Skeletal muscle satellite cell (primary cell): ENCODE data around the gene ABLIM1.

Source experiments
- H3K27me3 ChIP-seq: 2 replicates; pipeline ENCODE4 v1.7.0; 2013; ENCODE audit warnings: low read length; ENCODE audit not compliant: control insufficient read depth, insufficient read depth
- H3K36me3 ChIP-seq: 2 replicates; pipeline ENCODE4 v1.7.0; 2013; ENCODE audit warnings: mild to moderate bottlenecking, control low read depth, low read length; ENCODE audit not compliant: insufficient read depth
- H3K4me1 ChIP-seq: 2 replicates; pipeline ENCODE4 v1.7.0; 2013; ENCODE audit warnings: low read length; ENCODE audit not compliant: control insufficient read depth, insufficient read depth
- H3K4me2 ChIP-seq: 2 replicates; pipeline ENCODE4 v1.7.0; 2013; ENCODE audit warnings: mild to moderate bottlenecking, low read length
- H3K4me3 ChIP-seq: 2 replicates; pipeline ENCODE4 v1.7.0; 2013; ENCODE audit warnings: low read length
- H3K9ac ChIP-seq: 2 replicates; pipeline ENCODE4 v1.7.0; 2013; ENCODE audit warnings: mild to moderate bottlenecking, low read depth, low read length, moderate library complexity
- H3K9me3 ChIP-seq: replicated peaks from 2 replicates; pipeline ENCODE4 v1.7.0; 2013; ENCODE audit warnings: mild to moderate bottlenecking, control low read depth, low read length

Gene ABLIM1

DNA sequence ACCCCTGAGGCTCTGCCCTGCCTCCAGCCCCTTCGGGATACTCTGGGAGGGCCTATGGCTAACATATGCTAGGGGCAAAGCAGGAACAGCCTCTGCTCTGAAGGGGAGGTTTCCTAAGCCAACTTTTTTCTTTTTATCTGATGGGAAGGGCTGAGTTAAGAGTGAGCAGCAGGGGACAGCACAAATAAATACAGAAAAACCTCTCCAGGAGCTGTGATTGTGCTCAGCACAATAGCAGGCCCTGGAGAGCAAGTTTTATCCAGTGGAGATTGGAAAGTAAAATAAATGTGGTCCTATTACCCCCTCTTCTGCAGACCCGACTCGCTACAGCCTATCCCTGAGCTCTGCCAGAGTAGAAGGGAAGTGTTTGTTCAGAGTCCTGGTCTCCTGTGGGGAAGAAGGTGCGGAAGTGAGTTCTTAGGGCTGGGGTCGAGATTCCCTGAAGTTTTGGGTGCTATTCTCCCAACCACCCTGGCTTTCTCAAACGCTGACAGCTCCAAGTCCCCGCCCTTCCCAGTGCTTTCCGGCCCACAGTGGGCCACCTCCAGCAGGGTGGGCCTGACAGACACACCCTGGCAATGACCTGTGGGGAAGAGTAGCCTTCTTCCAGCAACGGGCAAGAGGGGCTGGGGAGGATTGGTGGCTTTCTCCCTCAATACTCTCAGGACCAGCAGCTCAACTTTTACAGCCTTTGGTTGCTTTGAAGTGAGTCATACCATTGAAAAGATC is 230.8 kb downstream of the ABLIM1 start:
- Histone ChIP-seq H3K4me2 (no peak overlapping the region), H3K36me3 (no peaks in the 10 kb centered on the region), H3K4me1 (no peaks in the 10 kb centered on the region), H3K4me3 (no peak overlapping the region), H3K9me3 (no peaks in the 10 kb centered on the region), H3K9ac (no peak overlapping the region), H3K27me3 (peaks cover 13% of the 10 kb centered on the region)

DNA sequence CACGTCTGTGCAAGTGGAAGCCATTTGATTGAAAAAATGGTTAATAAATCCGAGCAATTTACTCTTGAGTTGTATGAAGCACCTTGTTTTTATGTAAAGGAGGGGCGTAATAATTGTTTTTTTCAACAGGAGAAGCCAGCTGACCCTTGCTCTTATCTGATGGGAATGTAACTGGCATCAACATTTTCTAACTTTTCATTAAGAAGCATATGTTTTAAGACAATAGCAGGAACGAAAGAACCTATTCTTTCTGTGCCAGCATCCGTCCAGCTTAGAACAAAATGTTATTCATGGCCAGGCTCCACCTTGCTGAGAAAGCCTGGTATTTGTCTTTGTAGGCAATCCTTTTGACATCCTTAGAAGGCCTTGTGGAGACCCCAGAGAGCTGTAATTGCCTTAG is 231.6 kb downstream of the ABLIM1 start:
- Histone ChIP-seq H3K4me1 (no peaks in the 10 kb centered on the region), H3K27me3 (peaks cover 17% of the 10 kb centered on the region), H3K9ac (no peak overlapping the region), H3K9me3 (no peaks in the 10 kb centered on the region), H3K36me3 (no peaks in the 10 kb centered on the region), H3K4me2 (no peak overlapping the region), H3K4me3 (no peak overlapping the region)

- Histone ChIP-seq H3K4me2 (no peak overlapping the region), H3K9me3 (no peaks in the 10 kb centered on the region), H3K4me1 (no peaks in the 10 kb centered on the region), H3K4me3 (no peak overlapping the region), H3K9ac (no peak overlapping the region), H3K36me3 (no peaks in the 10 kb centered on the region), H3K27me3 (peaks cover 29% of the 10 kb centered on the region)
These were observed 237.1 kb downstream of the ABLIM1 start for GRCh38 chr10:114420811-114421485.

GRCh38 chr10:114418109-114418508 is 240.0 kb downstream of the ABLIM1 start:
- Histone ChIP-seq H3K4me2 (no peak overlapping the region), H3K4me3 (no peak overlapping the region), H3K27me3 (peaks cover 27% of the 10 kb centered on the region), H3K9ac (no peak overlapping the region), H3K9me3 (no peaks in the 10 kb centered on the region), H3K4me1 (no peaks in the 10 kb centered on the region), H3K36me3 (no peaks in the 10 kb centered on the region)

DNA sequence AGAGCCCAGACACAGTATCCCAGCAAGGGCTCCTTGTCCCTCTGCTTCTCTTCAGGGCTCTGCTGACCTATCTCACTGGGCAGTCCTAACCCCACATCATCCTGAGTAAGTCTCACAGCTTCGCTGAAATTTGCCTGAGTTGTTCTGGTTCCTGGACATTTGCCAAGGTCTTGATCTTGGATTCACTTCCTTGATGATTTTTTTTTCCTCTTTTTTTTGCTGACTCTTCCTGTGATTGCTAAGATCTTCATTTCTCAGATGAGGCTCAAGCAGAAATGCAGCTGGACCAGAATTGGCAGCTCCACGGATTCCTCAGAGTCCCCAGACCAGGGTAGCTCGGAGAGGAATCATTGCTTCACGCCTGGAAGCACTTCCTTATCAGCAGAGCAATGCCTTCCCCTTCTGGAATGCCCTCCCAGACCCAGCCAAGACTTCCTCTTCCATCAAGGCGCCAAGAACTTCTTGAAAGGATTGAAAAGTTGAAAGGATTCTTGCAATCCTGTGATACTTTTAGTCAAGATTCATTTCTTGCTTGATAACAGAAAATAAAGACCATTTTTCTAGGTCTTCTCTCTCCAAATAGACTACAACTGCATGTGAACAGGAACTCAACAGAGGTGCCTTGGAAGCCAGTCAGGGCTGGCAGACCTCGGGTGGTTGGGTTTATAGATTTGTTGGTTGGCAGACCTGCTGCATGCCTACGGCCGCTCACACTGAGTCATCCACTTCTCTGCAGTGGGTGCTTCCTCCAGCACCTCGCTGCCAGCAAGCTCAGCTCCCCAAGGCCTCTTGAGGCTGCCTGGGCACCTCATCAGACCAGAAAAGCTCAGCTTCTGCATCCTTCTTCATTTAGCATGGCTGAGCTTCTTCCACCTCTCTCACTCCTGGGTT is 244.9 kb downstream of the ABLIM1 start:
- Histone ChIP-seq H3K36me3 (no peaks in the 10 kb centered on the region), H3K27me3 (peaks cover 22% of the 10 kb centered on the region), H3K4me2 (no peak overlapping the region), H3K9me3 (no peaks in the 10 kb centered on the region), H3K4me1 (no peaks in the 10 kb centered on the region), H3K4me3 (no peak overlapping the region), H3K9ac (no peak overlapping the region)

- Histone ChIP-seq H3K4me1 (no peaks in the 10 kb centered on the region), H3K36me3 (no peaks in the 10 kb centered on the region), H3K9me3 (no peaks in the 10 kb centered on the region), H3K4me3 (no peak overlapping the region), H3K9ac (no peak overlapping the region), H3K4me2 (no peak overlapping the region), H3K27me3 (peaks cover 33% of the 10 kb centered on the region)
These were observed 249.1 kb downstream of the ABLIM1 start for GRCh38 chr10:114408968-114409444.

GRCh38 chr10:114408112-114408967 is 249.7 kb downstream of the ABLIM1 start:
- no peak overlapping the region for H3K4me3 ChIP-seq
- H3K27me3 ChIP-seq = peaks cover 40% of the 10 kb centered on the region
- peaks cover 5% of the 10 kb centered on the region for H3K4me1 ChIP-seq
- H3K9me3 ChIP-seq = no peaks in the 10 kb centered on the region
- H3K36me3 ChIP-seq = no peaks in the 10 kb centered on the region
- H3K4me2 ChIP-seq = no peak overlapping the region
- no peak overlapping the region for H3K9ac ChIP-seq

DNA sequence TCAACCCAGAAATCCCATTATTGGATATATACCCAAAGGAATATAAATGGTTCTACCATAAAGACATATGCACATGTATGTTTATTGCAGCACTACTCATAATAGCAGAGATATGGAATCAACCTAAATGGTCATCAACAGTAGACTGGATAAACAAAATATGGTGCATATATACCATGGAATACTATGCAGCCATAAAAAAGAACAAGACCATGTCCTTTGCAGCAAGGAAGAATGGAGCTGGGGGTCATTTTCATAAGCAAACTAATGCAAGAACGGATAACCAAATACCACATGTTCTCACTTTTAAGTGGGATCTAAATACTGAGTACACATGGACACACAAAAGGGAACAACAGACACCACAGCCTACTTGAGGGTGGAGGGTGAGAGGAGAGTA is 251.6 kb downstream of the ABLIM1 start:
- H3K9ac ChIP-seq = no peak overlapping the region
- H3K4me1 ChIP-seq = peaks cover 8% of the 10 kb centered on the region
- peaks cover 55% of the 10 kb centered on the region for H3K27me3 ChIP-seq
- H3K36me3 ChIP-seq = no peaks in the 10 kb centered on the region
- no peak overlapping the region for H3K4me3 ChIP-seq
- H3K9me3 ChIP-seq = no peaks in the 10 kb centered on the region
- no peak overlapping the region for H3K4me2 ChIP-seq

DNA sequence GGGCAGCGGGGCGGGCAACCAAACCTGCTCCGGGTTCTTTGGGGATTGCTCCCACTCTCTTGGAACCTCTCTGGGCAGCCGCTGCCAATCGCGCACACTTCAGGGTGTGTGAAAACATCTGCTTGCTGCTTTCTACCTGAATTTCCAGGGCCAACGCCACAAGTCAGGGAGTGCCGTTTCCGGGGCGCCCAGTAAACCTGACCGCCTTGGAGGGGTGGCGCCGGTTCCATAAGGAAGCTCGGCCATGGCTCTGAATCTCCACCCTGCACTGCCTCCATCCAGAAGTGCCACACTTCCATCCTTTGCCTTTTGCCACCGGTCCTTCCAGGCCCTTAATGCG is 253.1 kb downstream of the ABLIM1 start:
- Histone ChIP-seq H3K27me3 (peaks cover 70% of the 10 kb centered on the region), H3K4me3 (no peak overlapping the region)

GRCh38 chr10:114404171-114405010 is 253.7 kb downstream of the ABLIM1 start, which contains the start of gene AFAP1L2:
TSS of gene AFAP1L2 (minus strand) at chr10:114404502. CDS start at chr10:114404455, 47 bp downstream.
- peak within 1 kb of the TSS; percentile 67 for H3K4me2 ChIP-seq
- no peaks in the 10 kb centered on the region for H3K36me3 ChIP-seq
- H3K4me3 ChIP-seq = peak within 1 kb of the TSS; percentile 56
- H3K4me1 ChIP-seq = peaks cover 8% of the 10 kb centered on the region
- peaks cover 75% of the 10 kb centered on the region for H3K27me3 ChIP-seq
- H3K9me3 ChIP-seq = no peaks in the 10 kb centered on the region
- no peak within 1 kb of the TSS for H3K9ac ChIP-seq

More for the DNA sequence above, 253.1 kb downstream of the ABLIM1 start:
- no peaks in the 10 kb centered on the region for H3K36me3 ChIP-seq
- H3K9ac ChIP-seq = no peak overlapping the region
- H3K4me1 ChIP-seq = peaks cover 8% of the 10 kb centered on the region
- H3K9me3 ChIP-seq = no peaks in the 10 kb centered on the region
- no peak overlapping the region for H3K4me2 ChIP-seq
